Calu3 (cell line): ENCODE results near the gene RABGAP1L. TPM values are rescaled to one million over a fixed set of nuclear protein-coding genes. Genes with fewer than 3 reads are reported as not detected.

ENCODE experiments used
- BruUV-seq: library from RNA; stranded (reverse); fragments of 400-500 nt; replicated peaks from 2 replicates; lab custom pipeline; 2021; lab: Mats Ljungman, UMichigan
- CTCF ChIA-PET: fragments of 300-600 bp; sonication (Branson Sonifier 250); formaldehyde crosslinking; loops from one replicate; lab custom pipeline; 2022; ENCODE audit warnings: antibody characterized with exemption; lab: Charles Lee
- DNase-seq: peaks from one replicate; pipeline ENCODE4 v3.0.0; 2022
- H3K27ac Mint-ChIP-seq: one replicate; pipeline ENCODE4 v1.8.0; 2022; ENCODE audit warnings: mixed read lengths; ENCODE audit not compliant: unreplicated experiment
- H3K27me3 Mint-ChIP-seq: one replicate; pipeline ENCODE4 v1.8.0; 2022; ENCODE audit warnings: mixed read lengths; ENCODE audit not compliant: unreplicated experiment
- H3K36me3 Mint-ChIP-seq: one replicate; pipeline ENCODE4 v1.8.0; 2022; ENCODE audit warnings: mild to moderate bottlenecking, moderate library complexity, mixed read lengths; ENCODE audit not compliant: insufficient read depth, unreplicated experiment
- H3K4me1 Mint-ChIP-seq: one replicate; pipeline ENCODE4 v1.8.0; 2022; ENCODE audit warnings: mild to moderate bottlenecking, low read depth, mixed read lengths; ENCODE audit not compliant: unreplicated experiment
- H3K4me3 Mint-ChIP-seq: one replicate; pipeline ENCODE4 v1.8.0; 2022; ENCODE audit warnings: mild to moderate bottlenecking, low read depth, moderate library complexity, mixed read lengths; ENCODE audit not compliant: unreplicated experiment
- H3K9me3 Mint-ChIP-seq: one replicate; pipeline ENCODE4 v1.8.0; 2022; ENCODE audit warnings: low read depth, mixed read lengths; ENCODE audit not compliant: unreplicated experiment
- intact Hi-C: fragments of 100-400 bp; cut with micrococcal nuclease; formaldehyde crosslinking; loops from one replicate; pipeline ENCODE4 v1.10.0; 2022; ENCODE audit not compliant: unreplicated experiment
- total RNA-seq: library from RNA; stranded (reverse); gene quantifications from 2 replicates; pipeline ENCODE4 v1.2.3, GENCODE V29; 2022
- TF ChIP-seq, protein P1 (sequence below): fragments of 200-600 bp; IDR thresholded peaks from one replicate; pipeline ENCODE4 v1.8.0; 2022; ENCODE audit warnings: antibody characterized with exemption; ENCODE audit not compliant: unreplicated experiment

Gene RABGAP1L
- total RNA-seq, 1 experiment from 2014 or later: 135 TPM

DNA sequence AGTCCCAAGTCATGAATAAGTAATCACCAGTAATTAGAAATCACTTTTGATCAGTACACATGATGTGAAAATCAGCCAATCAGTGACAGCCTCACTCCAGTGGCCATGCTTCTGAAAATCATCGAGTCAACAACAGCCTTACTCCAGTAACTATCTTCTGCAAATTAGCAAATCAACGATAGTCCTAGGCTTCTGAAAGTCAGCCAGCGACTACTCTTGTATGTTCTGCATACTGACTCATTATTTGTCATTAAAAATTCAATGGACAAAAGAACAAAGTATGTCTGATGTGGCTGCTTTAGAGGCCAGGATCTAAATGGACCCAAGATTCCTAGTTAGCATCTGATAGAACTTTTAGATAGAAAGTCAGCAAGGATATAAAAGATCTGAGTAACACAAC lies 391.0 kb downstream of the RABGAP1L start:
- DNase-seq: no peak
- TF ChIP-seq, protein P1, sequence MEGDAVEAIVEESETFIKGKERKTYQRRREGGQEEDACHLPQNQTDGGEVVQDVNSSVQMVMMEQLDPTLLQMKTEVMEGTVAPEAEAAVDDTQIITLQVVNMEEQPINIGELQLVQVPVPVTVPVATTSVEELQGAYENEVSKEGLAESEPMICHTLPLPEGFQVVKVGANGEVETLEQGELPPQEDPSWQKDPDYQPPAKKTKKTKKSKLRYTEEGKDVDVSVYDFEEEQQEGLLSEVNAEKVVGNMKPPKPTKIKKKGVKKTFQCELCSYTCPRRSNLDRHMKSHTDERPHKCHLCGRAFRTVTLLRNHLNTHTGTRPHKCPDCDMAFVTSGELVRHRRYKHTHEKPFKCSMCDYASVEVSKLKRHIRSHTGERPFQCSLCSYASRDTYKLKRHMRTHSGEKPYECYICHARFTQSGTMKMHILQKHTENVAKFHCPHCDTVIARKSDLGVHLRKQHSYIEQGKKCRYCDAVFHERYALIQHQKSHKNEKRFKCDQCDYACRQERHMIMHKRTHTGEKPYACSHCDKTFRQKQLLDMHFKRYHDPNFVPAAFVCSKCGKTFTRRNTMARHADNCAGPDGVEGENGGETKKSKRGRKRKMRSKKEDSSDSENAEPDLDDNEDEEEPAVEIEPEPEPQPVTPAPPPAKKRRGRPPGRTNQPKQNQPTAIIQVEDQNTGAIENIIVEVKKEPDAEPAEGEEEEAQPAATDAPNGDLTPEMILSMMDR: no peak
- H3K9me3 Mint-ChIP-seq: no peaks in the 10 kb centered on the region
- no peaks in the 10 kb centered on the region for H3K36me3 Mint-ChIP-seq
- no peak overlapping the region for H3K27ac Mint-ChIP-seq
- no peak overlapping the region for H3K4me3 Mint-ChIP-seq
- no peaks in the 10 kb centered on the region for H3K27me3 Mint-ChIP-seq
- no peaks in the 10 kb centered on the region for H3K4me1 Mint-ChIP-seq
- intact Hi-C loops: no loop called here
- no TSS peak for BruUV-seq
- CTCF ChIA-PET: no interaction called here

DNA sequence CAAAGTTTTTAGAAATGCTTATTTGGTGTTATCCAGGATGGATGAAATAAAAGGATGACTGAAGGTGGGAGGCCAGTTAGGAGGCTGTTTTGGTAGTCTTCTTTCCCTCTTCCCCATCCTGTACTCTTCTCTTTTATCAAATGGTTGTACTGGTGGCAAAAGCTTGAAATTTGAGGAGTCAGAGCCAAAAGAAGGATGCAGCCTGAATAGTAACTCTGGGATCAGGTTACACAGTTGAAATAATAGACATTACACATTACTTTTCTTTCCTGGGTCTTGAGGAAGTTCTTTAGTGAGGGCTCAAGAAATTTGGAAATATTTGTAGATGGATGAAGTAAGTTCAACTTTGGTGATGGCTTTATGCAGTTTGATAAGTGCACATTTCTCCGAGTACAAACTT lies 397.1 kb downstream of the RABGAP1L start:
- H3K36me3 Mint-ChIP-seq: no peaks in the 10 kb centered on the region
- CTCF ChIA-PET: interaction anchor here (0.7 kb wide), 1 partner anchor 12 kb away, joined by 3 read pairs; no protein-coding TSS in a partner anchor
- H3K4me1 Mint-ChIP-seq: no peaks in the 10 kb centered on the region
- DNase-seq: no peak
- TF ChIP-seq, protein P1: no peak
- no peak overlapping the region for H3K4me3 Mint-ChIP-seq
- BruUV-seq: no TSS peak
- H3K27me3 Mint-ChIP-seq: no peaks in the 10 kb centered on the region
- no peak overlapping the region for H3K27ac Mint-ChIP-seq
- intact Hi-C loops: no loop called here
- no peaks in the 10 kb centered on the region for H3K9me3 Mint-ChIP-seq

DNA sequence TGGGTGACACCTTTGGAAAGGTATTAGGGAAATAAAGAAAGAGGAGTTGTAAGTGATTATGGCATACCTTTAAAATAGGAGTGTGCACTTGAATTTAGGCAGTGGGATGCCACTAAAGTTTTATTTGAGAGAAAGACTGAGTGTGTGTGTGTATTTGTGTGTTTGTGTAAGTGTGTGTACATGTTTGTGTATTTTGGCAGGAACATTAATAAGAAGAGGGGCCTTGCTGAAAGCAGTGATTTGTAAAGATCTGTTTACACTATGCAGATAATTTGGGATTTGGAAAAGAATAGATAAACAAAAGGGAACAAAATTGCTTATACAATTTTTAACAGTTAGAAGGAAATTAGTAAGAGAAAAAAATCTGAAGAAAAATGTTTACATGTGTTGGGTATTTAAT lies 409.2 kb downstream of the RABGAP1L start:
- TF ChIP-seq, protein P1: no peak

DNA sequence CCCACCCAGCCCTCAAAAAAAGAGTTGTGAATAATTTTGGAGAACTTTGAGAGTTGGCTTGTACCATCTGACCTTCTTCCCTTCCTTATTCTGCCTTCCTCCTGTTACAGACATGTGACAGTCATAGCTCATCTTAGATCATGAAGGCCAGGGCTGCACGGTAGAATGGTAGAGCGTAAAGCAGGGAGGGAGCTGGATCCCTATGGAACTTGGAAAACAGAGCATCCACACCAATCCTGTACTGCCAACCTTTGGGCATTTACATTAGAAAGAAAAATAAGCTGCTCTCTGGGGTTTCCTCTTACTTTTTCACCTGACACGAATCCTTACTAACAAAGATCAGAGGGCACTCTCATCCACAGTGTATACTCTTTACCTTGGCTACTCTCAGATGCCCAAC lies 409.9 kb downstream of the RABGAP1L start:
- Mint-ChIP-seq H3K27ac (no peak overlapping the region), H3K9me3 (no peaks in the 10 kb centered on the region), H3K4me3 (no peak overlapping the region), H3K27me3 (no peaks in the 10 kb centered on the region), H3K4me1 (no peaks in the 10 kb centered on the region), H3K36me3 (no peaks in the 10 kb centered on the region)
- TF ChIP-seq, protein P1: no peak
- no TSS peak for BruUV-seq
- intact Hi-C loops: no loop called here
- no peak for DNase-seq
- CTCF ChIA-PET: no interaction called here

More for the DNA sequence above, 409.2 kb downstream of the RABGAP1L start:
- Mint-ChIP-seq H3K4me1 (no peaks in the 10 kb centered on the region), H3K27ac (no peak overlapping the region), H3K27me3 (no peaks in the 10 kb centered on the region), H3K36me3 (no peaks in the 10 kb centered on the region), H3K9me3 (no peaks in the 10 kb centered on the region), H3K4me3 (no peak overlapping the region)
- no TSS peak for BruUV-seq
- intact Hi-C loops: no loop called here
- DNase-seq: no peak
- CTCF ChIA-PET: no interaction called here
